Ramos (cell line): ENCODE data around the gene DYNLL1.
"Not testable (repeated sequence)": the region's sequence is repeated elsewhere in the genome, so short reads cannot be mapped to it uniquely, and the experiment has no call there.

Experiments
- in situ Hi-C: fragments of 300-500 bp; cut with MboI; formaldehyde crosslinking; loops from one replicate; pipeline ENCODE4 v1.14.3; 2022; ENCODE audit warnings: low sequenced_read_pairs; ENCODE audit not compliant: unreplicated experiment

DYNLL1 gene

DNA sequence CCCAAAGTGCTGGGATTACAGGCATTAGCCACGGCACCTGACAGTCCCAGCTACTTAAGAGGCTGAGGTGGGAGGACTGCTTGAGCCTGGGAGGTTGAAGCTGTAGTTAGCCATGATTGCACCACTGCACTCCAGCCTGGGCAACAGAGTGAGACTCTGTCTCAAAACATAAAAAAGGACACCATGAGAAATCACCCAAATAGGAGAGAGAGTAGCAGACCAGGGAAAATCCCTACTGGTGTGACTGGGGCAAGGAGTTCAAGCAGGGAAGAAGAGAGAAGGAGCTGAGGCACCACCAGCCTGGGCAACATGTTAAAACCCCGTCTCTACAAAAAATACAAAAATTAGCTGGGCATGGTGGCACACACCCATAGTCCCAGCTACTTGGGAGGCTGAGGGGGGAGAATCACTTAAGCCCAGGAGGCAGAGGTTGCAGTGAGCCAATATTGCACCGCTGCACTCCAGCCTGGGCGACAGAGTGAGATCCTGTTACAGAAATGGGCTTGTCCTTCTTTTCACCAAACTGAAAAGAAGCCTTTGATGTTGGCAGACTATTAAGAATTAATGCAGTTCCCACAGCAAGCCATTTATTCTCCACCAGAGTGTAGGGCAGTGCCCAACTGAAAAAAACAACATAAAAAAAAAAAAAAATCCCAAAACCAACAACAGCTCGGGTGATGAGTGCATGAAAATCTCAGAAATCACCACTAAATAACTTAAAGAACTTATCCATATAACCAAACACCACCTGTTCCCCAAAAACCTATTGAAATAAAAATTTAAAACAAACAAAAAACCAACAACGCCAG lies 21.9 kb upstream of the DYNLL1 start:
- in situ Hi-C loops = no loop called here

DNA sequence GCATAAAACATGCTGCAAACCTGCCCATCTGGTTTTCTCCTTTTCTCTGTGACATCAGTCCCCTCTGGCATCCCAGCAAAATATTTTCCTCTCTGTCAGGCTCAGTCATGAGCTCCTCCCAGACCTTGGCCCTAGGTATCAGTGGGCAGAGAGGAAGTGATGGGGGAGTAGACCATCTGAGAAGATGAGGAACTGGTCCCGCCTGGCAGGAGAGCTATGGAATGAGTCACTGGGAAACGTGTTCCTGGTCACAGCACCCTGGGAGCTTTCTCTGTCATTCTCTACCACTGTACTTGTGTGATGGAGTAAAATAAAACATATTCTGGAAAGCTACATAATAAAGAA lies 21.3 kb upstream of the DYNLL1 start:
- in situ Hi-C loops = no loop called here

DNA sequence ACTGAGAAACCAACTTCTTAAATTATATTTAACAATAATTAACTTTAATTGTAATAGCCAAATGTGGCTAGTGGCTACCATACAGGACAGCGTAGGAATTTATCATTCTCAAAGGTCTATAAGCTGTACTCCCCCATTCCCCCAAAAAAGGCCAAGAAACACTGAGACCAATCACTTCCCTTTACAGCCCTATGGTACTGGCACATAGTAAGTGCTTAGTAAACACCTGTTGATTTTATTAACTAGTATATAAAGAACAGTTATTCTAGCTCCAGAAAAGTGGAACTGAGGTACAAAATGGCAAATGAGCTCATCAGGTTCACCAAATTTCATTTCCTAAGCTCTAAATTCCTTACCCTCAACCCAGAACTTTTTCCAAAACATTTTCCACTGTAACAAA lies 20.3 kb upstream of the DYNLL1 start:
- in situ Hi-C loops = no loop called here

DNA sequence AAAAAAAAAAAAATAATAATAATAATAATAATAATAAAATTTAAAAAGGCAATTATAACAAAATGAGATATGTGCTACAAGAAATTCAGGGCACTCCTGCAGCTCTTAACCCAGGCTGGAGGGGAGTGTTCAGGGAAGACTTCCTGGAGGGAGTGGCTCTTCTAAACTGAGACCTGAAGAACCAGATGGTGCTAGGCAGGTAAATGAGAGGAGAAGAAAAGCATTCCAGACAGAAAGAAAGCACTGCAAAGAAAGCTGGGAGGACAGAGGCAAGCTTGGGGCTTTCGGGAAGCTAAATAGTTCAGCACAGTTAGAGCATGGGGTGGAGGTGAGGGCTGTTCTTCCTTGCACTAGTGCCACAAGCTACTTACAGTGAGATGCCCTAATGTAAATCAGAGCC lies 16.5 kb upstream of the DYNLL1 start:
- in situ Hi-C loops = no loop called here

DNA sequence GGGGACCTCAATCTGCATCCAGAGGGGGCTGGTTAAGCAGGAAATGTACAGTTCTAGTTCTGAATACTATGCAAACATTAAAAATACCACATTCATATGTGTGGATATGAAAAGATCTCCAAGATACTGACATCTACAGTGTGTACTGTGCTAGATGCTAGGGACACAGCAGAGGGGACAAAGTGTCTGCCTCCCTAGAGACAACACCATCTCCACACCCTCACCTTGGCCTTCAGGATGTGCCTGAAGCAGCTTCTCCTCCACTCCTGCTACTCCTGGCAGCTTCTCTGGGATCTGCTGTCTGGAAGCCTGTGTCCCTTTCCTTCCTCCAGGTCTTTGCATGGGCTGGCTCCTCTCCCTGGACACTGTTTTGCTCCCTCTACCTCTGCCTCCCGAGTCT lies 15.7 kb upstream of the DYNLL1 start:
- in situ Hi-C loops = no loop called here

DNA sequence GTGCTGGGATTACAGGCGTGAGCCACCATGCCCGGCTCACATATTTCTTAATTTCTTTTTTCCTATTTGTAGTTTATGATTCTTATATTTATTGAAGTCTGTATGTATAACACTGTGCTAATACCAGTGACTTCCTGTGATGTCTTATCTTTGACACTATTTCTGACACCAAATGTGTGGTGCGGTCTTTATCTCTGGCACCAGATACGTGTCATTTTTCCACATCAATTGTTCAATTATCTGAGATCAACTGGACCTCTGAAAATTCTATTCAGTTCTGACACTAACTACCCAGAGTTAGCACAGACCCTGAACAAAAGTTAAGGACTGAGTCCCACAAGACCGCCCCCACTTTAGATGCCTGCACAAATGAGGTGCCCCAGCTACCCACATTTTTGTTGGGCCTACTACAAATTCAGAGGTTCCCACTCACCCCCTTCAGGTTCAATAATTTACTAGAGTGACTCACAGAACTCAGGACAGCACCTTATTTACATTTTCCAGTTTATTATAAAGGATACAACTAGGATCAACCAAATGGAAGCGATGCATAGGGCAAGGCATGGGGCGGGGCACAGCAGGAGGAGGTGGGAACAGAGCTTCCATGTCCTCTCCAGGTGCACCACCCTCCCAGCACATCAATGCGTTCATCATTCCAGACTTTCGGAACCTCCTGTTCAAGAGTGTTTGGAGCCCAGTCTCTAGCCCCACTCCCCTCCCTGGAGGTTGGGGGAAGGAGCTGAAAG lies 14.7 kb upstream of the DYNLL1 start:
- in situ Hi-C loops = no loop called here

DNA sequence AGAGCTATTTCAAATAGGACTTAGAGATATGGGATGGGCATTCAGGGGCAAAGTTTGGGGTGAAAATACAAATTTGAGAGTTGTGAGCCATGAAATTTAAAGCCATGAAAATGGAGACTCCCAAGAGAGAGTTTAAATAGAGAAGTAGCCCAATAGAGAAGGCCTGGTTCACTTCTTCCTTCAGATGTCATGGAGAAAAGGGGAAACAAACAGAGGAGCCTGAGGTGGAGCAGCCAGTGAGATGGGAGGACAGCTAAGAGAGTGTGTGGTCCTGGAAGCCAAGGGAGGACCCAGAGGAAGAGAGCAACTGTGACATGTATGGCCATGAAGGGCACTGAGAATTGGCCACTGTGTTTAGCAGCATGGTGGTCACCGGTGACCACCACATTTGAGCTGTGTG lies 12.3 kb upstream of the DYNLL1 start:
- in situ Hi-C loops = no loop called here

DNA sequence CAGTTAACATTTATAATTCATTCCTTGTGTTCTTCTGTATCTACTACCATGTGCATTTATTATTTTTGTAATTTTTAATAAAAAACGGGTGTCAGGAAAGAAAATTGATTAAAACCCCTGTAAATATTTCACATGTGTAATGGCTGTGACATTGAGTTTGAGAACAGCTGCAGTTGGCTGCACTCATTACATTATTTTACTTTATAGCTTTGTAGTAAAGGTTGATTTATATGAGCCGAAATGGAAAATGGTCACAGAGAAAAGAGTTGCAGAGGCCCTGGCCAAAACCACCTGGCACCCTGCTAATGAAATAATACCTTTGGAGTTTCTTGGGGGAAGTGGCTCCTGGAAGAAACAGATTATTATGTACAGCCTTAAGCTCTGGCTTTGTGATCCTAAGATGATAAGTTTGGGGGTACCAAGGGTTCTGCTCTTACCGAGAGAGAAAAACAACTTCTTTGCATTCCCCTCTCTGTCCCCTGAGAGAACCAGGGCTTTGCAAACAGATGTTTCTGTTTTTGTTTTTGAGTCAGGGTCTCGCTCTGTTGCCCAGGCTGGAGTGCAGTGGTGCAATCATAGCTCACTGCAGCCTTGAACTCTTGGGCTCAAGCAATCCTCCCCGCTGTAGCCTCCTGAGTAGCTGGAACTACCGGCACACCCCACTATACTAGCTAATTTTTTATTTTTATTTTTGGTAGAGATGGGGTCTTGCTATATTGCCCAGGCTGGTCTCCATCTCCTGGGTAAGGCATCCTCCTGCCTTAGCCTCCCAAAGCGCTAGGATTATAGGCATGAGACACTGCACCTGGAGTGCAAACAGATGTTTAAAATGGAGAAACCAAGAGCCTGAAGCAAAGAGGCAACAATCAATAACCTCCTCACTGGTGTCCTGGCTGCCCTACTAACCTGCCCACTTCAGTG lies 9.7 kb upstream of the DYNLL1 start:
- in situ Hi-C loops = no loop called here

DNA sequence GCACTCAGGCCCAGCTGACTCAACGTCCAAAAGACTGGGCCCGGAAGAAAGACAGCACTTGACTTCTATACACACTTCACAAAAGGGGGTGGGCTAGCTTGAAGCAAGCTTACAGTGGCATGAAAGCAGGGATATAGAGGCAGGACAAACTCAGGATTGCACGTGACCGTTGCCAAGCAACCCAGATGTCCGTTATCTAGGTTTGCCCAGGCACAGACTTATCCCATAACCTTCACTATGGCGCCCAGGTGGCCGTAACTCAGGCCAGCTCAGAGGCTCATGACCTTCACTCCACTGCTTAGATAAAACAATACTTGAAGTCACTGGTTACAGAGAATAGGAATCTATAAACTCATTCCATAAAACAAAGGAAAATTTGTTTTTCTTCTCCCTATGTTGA lies 8.4 kb upstream of the DYNLL1 start:
- in situ Hi-C loops = not testable (repeated sequence)

DNA sequence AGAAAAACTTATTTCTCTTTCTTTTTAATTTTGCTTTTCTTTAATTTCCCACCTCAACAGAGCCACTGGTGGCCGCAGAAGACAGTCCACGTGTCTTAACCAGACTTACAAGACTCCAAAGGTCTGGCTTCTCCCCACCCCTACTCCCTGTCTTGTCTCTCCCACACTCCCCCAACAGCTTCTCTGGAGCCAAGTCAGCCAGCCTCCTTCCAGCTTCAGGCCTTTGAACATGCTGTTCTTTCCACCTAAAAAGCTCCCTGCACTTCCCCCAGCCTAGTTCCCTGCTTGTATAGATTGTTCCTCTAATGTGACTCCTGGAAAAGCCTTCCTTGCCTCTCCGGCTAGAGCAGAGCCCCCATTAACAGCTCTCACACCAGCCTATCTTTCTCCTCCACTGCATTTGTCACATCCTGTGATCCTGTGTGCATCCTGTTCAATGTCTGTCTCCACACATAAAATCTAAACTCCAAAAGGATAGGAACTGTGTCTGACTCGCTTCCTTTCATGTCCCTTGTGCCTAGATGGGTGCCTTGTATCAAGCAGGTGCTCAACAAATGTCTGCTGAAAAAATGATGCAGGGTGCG lies 7.8 kb upstream of the DYNLL1 start:
- in situ Hi-C loops = no loop called here

DNA sequence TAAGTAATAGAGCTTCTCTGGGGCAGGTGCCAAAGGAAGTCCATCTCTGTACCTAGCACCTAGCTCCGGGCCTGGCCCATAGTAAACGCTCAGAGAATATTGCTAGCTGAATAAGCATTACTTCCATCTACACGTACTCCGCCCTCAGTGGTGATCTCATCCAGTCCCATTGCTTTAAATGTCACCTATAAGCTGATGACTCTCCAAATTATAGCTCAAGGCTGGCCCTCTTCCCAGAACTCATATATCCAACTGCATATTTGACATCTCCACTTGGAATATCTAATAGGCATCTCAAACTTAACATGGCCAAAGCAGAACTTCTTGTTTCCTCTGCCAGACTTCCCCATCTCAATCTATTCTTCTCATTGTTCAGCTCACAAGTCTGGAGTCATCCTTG lies 6.9 kb upstream of the DYNLL1 start:
- in situ Hi-C loops = no loop called here

DNA sequence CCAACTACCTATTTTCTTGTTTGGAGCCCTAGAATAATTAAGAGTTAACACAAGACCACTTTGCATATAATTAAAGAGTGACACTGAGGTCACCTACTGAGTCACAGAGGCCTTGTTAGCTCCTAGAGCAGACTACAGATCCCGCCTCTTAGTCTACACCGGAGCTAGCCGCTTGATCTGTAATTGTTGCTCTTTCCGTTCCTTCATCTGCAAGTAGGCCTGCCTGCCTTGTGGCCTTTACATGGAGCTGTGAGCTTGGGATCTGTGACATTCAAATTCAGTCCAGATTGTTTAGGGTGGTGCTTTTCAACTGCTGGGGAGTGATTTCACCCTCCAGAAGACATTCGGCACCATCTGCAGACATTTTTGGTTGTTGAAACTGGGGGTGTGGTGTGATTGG lies 5.6 kb upstream of the DYNLL1 start:
- in situ Hi-C loops = no loop called here

DNA sequence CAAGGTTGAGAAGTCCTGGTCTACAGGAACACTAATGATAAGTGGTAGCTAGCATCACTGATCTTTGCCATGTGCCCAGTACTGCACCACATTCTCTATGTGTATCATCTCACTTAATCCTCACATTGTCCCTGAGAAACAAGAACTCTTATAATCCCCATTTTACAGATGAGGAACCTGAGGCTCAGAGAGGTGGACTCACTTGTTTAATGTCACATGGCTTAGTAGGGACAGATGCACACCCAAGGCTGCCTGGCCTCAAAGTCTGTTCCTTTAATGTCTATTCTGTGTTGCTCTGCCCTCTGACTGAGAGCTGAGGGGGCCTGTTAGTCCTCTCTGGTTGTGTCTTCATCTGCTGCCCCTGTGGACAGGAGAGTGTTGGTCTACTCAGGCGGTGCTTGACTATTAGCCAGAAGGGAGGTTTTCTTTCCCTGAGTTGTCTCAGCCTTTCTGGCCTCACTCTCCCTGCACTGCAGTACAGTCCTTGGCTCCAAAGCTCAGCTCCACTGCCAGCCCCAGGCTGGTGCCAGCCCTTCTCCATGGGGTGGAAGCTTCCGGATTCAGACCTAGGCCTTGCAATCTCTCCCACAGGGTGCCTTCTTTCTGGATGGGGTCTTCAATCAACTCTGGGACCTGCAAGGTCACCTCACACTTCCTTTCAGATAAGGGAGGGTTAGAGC lies 4.9 kb upstream of the DYNLL1 start:
- in situ Hi-C loops = no loop called here

DNA sequence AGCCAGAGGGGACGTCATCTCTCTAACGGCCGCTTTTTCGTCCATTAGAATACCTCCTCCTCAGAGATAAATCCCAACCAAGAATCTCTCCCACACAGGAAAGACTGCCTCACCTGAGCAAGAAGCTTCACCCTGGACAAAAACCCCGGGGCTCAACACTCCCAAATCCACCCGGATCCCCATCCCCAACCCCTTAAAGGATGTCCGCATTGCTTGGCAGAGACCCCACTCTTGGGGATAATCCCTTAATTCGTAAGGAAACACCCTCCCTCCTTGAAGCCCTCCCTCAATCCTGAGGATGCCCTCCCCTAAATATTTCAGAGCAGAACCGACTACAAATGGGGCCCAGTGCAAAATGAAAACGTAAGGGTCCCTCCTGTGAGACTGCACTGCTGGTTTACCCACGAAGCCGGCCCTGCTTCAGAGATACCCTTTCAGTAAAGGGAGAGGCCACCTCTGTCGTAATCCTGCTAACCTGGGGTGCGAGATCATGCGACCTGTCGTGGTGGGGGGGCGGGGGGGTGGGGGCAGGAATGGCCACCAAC lies 655 bp upstream of the DYNLL1 start:
- in situ Hi-C loops = no loop called here

DNA sequence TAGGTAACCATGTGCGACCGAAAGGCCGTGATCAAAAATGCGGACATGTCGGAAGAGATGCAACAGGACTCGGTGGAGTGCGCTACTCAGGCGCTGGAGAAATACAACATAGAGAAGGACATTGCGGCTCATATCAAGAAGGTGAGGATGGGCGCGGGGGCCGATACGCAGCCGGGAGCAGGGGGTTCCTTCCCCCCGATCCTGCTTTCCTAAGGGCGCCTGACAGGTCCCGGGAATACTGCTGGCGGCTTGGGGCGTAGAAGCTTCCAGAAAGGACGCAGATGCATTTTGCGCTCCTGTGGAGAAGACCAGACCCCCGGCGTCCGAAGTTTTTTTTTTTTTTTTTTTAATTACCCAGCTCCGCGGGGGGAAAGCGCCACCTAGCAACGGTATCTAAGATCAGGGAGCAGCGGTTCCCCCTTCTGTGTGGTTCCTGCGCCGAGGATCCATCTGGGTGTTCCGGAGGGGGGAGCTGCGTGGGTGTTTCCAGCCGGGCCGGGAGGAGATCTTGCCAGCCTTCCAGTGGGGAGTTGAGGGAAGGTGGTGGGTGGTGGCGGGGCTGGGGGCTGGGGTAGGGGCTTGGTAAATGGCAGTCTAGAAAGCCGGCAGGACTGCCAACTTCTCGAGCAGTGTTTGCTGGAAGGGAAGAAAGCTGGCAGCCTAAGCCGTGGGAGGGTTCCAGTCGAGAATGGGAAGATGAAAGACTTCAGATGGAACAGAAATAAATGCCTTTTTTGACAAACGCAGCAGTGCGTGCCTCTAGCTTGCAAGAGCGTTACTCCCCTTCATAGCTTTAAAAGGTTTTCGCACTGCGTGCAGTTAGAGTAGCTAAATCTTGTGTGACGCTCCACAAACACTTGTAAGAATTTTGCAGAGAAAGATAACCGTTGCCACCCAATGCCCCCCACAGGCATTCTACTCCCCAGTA lies 764 bp downstream of the DYNLL1 start:
- in situ Hi-C loops = no loop called here

DNA sequence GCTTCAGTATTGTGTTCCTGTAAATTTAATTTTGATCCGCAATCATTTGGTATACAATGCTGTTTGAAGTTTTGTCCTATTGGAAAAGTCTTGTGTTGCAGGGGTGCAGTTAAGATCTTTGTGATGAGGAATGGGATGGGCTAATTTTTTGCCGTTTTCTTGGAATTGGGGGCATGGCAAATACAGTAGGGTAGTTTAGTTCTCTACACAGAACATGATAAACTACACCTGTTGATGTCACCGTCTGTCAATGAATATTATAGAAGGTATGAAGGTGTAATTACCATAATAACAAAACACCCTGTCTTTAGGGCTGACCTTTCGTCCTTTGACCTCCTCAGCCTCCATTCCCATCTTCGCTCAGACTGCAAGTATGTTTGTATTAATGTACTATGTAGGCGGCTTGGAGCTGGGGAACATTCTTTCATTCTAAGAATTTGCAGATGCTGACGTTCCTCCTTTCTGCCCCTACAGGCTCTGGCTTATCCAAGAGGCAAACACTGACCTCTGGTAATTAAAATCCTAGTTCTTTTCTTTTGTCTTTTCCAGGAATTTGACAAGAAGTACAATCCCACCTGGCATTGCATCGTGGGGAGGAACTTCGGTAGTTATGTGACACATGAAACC lies 1.7 kb downstream of the DYNLL1 start:
- in situ Hi-C loops = no loop called here

DNA sequence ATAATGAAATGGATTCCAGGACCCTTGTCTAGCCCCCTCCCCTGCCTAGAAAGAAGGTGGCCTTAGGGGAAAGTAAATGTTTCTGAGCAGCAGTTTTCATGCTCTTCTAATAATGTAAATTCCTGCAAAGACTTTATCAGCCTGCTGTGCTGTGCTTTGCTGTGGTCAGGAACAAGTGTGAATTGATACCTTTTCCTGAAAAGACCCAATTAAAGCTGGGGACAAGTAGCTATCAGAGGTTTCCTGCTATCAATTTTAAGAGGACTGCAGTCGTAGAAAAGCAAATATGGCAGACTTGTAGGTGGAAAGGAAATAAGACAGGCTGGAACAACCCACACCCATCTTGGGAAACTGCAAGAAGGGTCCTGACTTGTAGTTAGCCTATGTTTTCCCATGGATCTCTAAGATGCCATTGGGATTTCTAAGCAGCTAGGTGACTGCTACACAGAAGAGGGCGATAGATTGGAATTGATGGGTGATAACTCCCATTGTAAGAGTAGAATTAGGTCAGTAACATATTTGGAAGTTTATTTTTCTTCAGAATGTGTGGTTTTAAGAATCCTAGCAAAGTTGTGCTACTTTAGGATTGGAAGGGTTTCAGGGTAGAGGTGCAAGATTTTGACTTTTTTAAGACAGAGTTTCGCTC lies 3.1 kb downstream of the DYNLL1 start:
- in situ Hi-C loops = no loop called here

DNA sequence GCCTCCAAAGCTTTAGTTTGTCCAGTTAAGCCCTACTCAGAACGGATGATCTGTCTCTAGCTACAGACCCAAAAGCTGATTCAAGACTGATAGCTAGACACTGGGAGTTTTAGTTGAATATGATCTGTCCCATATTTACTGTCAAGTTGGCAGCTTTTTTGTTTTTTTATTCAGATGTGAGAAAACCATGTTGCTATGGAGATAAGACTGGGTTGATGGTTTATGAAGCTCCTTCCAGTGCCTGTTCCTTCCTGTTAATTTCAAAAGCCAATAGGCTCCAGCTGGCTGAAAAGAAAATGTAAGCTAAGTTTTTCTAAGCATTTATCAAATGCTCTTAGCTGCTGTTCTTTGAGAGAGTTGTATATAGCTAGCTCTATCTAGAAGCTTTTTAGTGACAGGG lies 4.7 kb downstream of the DYNLL1 start:
- in situ Hi-C loops = no loop called here
